ENCODE results near the gene MAP3K20. TPM values are rescaled to one million over a fixed set of nuclear protein-coding genes. Genes with fewer than 3 reads are reported as not detected.
"Not testable (repeated sequence)": the region's sequence is repeated elsewhere in the genome, so short reads cannot be mapped to it uniquely, and the experiment has no call there.

Gene MAP3K20
- 10 to 100 TPM in 2 of 3 donors, 1 to 10 TPM in 1; 6.5 to 39.3 (median 26.4) TPM for polyA plus RNA-seq

- 0 to 1% (median 0%) methylated on average over 84 to 106 of the region's 106 CpGs for WGBS, 3 donors
- peak within 1 kb of the TSS; percentile 10 for H3K27ac ChIP-seq (ENCODE audit: low read depth, low read length)
Observed at GRCh38 chr2:173075781-173076580, at the start of gene MAP3K20. Gene MAP3K20, plus strand, starts transcription at chr2:173075846. Its CDS starts 15,186 bp downstream, at chr2:173091032.

- 94 to 100% (median 97%) methylated on average over 1 of the region's 1 CpG for WGBS, 3 donors
- H3K27ac ChIP-seq (ENCODE audit: low read depth, low read length), result no peak overlapping the region
Observed at GRCh38 chr2:173026479-173026878, 49.2 kb upstream of the MAP3K20 start.

- H3K27ac ChIP-seq (ENCODE audit: low read depth, low read length), result no peak overlapping the region
- 26 to 31% (median 27%) methylated on average over 8 of the region's 8 CpGs for WGBS, 3 donors
Observed at GRCh38 chr2:173027181-173028128, 48.2 kb upstream of the MAP3K20 start.

GRCh38 chr2:173028141-173028540 lies 47.5 kb upstream of the MAP3K20 start:
- H3K27ac ChIP-seq (ENCODE audit: low read depth, low read length), result no peak overlapping the region
- 74 to 88% (median 88%) methylated on average over 1 of the region's 1 CpG for WGBS, 3 donors

- no peak overlapping the region for H3K27ac ChIP-seq (ENCODE audit: low read depth, low read length)
- 64 to 78% (median 67%) methylated on average over 5 of the region's 5 CpGs for WGBS, 3 donors
Observed at GRCh38 chr2:173028671-173029070, 47.0 kb upstream of the MAP3K20 start.

- no peak overlapping the region for H3K27ac ChIP-seq (ENCODE audit: low read depth, low read length)
- 85 to 91% (median 89%) methylated on average over 9 of the region's 9 CpGs for WGBS, 3 donors
Observed at GRCh38 chr2:173030561-173031490, 44.8 kb upstream of the MAP3K20 start.

- H3K27ac ChIP-seq (ENCODE audit: low read depth, low read length), result no peak overlapping the region
- WGBS, 3 donors, result 91 to 92% (median 91%) methylated on average over 4 of the region's 4 CpGs
Observed at GRCh38 chr2:173032032-173032431, 43.6 kb upstream of the MAP3K20 start.

GRCh38 chr2:173033084-173033483 lies 42.6 kb upstream of the MAP3K20 start:
- H3K27ac ChIP-seq (ENCODE audit: low read depth, low read length), result no peak overlapping the region
- WGBS, 3 donors, result 87 to 96% (median 93%) methylated on average over 3 of the region's 3 CpGs

- H3K27ac ChIP-seq (ENCODE audit: low read depth, low read length), result no peak overlapping the region
- WGBS, 3 donors, result 77 to 81% (median 78%) methylated on average over 7 of the region's 7 CpGs
Observed at GRCh38 chr2:173034143-173034542, 41.5 kb upstream of the MAP3K20 start.

GRCh38 chr2:173037245-173038120 lies 38.2 kb upstream of the MAP3K20 start:
- WGBS, 3 donors, result 41 to 82% (median 72%) methylated on average over 12 of the region's 12 CpGs
- no peak overlapping the region for H3K27ac ChIP-seq (ENCODE audit: low read depth, low read length)

GRCh38 chr2:173038257-173038656 lies 37.4 kb upstream of the MAP3K20 start:
- H3K27ac ChIP-seq (ENCODE audit: low read depth, low read length), result not testable (repeated sequence)
- WGBS, 3 donors, result 53 to 90% (median 86%) methylated on average over 2 of the region's 2 CpGs

- H3K27ac ChIP-seq (ENCODE audit: low read depth, low read length), result no peak overlapping the region
Observed at GRCh38 chr2:173040729-173041128, 34.9 kb upstream of the MAP3K20 start.

- WGBS, 3 donors, result 82 to 90% (median 87%) methylated on average over 8 of the region's 8 CpGs
- H3K27ac ChIP-seq (ENCODE audit: low read depth, low read length), result no peak overlapping the region
Observed at GRCh38 chr2:173043476-173043875, 32.2 kb upstream of the MAP3K20 start.

GRCh38 chr2:173043897-173044519 lies 31.6 kb upstream of the MAP3K20 start:
- H3K27ac ChIP-seq (ENCODE audit: low read depth, low read length), result no peak overlapping the region
- WGBS, 3 donors, result 97 to 98% (median 98%) methylated on average over 13 of the region's 13 CpGs

- WGBS, 3 donors, result 93 to 95% (median 93%) methylated on average over 10 of the region's 10 CpGs
Observed at GRCh38 chr2:173044686-173045085, 31.0 kb upstream of the MAP3K20 start.

GRCh38 chr2:173045181-173045580 lies 30.5 kb upstream of the MAP3K20 start:
- no peak overlapping the region for H3K27ac ChIP-seq (ENCODE audit: low read depth, low read length)
- WGBS, 3 donors, result 89 to 98% (median 92%) methylated on average over 2 of the region's 2 CpGs

More at GRCh38 chr2:173044686-173045085, 31.0 kb upstream of the MAP3K20 start:
- no peak overlapping the region for H3K27ac ChIP-seq (ENCODE audit: low read depth, low read length)

GRCh38 chr2:173048522-173048896 lies 27.1 kb upstream of the MAP3K20 start:
- 86 to 94% (median 90%) methylated on average over 3 of the region's 3 CpGs for WGBS, 3 donors
- no peak overlapping the region for H3K27ac ChIP-seq (ENCODE audit: low read depth, low read length)
